SK-N-SH (cell line): Measurements from ENCODE around the gene GMPPA. TPM values are rescaled to one million over a fixed set of nuclear protein-coding genes. Genes with fewer than 3 reads are reported as not detected.

Experiments used
- CTCF ChIA-PET: fragments of 300-600, 350-600 bp; formaldehyde crosslinking; extraction: SDS; loops from one replicate; lab custom pipeline; 2021; lab: Yijun Ruan, JAX
- POLR2A ChIA-PET: fragments of 350-600 bp; sonication (Branson Sonifier 250); formaldehyde crosslinking; extraction: SDS; loops from one replicate; lab custom pipeline; 2020; ENCODE audit warnings: antibody characterized with exemption, inconsistent platforms; lab: Yijun Ruan, JAX
- DNase-seq: peaks from one replicate; pipeline ENCODE4 v3.0.0; 2012
- H2AFZ ChIP-seq: fragments of 200-600 bp; sonication (generic); 2 replicates; pipeline ENCODE4 v1.8.1; 2016; ENCODE audit warnings: antibody characterized with exemption, mild to moderate bottlenecking, low read depth
- H3F3A ChIP-seq: fragments of 200-600 bp; sonication (generic); replicated peaks from 2 replicates; pipeline ENCODE3; 2016; ENCODE audit warnings: antibody characterized with exemption, mild to moderate bottlenecking; ENCODE audit not compliant: insufficient read depth
- H3K27ac ChIP-seq, 2 experiments: fragments of 200-500 bp in 1 of 2; fragments of 200-600 bp in 1 of 2; sonication (Bioruptor generic) in 1 of 2; sonication (generic), shearing (Covaris generic) in 1 of 2; 2 replicates each; pipeline versions ENCODE4 v1.5.1 to v1.6.1; 2014 to 2016; ENCODE audit warnings: low read depth in 2 of 2, inconsistent platforms in 1 of 2, low read length in 1 of 2, mild to moderate bottlenecking in 1 of 2, mixed read lengths in 1 of 2
- H3K27me3 ChIP-seq: fragments of 200-600 bp; sonication (generic), shearing (Covaris generic); 2 replicates; pipeline ENCODE4 v1.6.1; 2016; ENCODE audit warnings: mixed run types; ENCODE audit not compliant: insufficient read depth
- H3K36me3 ChIP-seq, 2 experiments: fragments of 200-500 bp in 1 of 2; fragments of 200-600 bp in 1 of 2; sonication (Bioruptor generic) in 1 of 2; sonication (generic) in 1 of 2; replicated peaks in 1 of 2; 2 replicates each; pipeline versions ENCODE3 to v1.5.1; 2014 to 2016; ENCODE audit warnings: low read length in 1 of 2, mild to moderate bottlenecking in 1 of 2; ENCODE audit not compliant: insufficient read depth in 2 of 2, control insufficient read depth in 1 of 2
- H3K4me1 ChIP-seq, 2 experiments: fragments of 200-500 bp in 1 of 2; fragments of 200-600 bp in 1 of 2; sonication (Bioruptor generic) in 1 of 2; sonication (generic), shearing (Covaris generic) in 1 of 2; 2 replicates each; pipeline versions ENCODE4 v1.5.1 to v1.6.1; 2014 to 2016; ENCODE audit warnings: low read depth in 1 of 2, low read length in 1 of 2, mixed run types in 1 of 2; ENCODE audit not compliant: insufficient read depth in 2 of 2, control insufficient read depth in 1 of 2
- H3K4me2 ChIP-seq: fragments of 200-600 bp; sonication (generic), shearing (Covaris generic); 2 replicates; pipeline ENCODE4 v1.6.1; 2017; ENCODE audit warnings: mixed run types
- H3K4me3 ChIP-seq, 2 experiments: fragments of 200-500 bp in 1 of 2; fragments of 200-600 bp in 1 of 2; sonication (Bioruptor generic) in 1 of 2; sonication (generic), shearing (Covaris generic) in 1 of 2; 2 replicates each; pipeline versions ENCODE4 v1.5.1 to v1.8.1; 2014 to 2016; ENCODE audit warnings: low read depth in 2 of 2, inconsistent platforms in 1 of 2, low read length in 1 of 2, mild to moderate bottlenecking in 1 of 2, mixed read lengths in 1 of 2, moderate library complexity in 1 of 2
- H3K79me2 ChIP-seq: fragments of 200-600 bp; sonication (generic); 2 replicates; pipeline ENCODE4 v1.8.1; 2017; ENCODE audit warnings: mild to moderate bottlenecking; ENCODE audit not compliant: insufficient read depth
- H3K9ac ChIP-seq: fragments of 200-600 bp; sonication (generic); 2 replicates; pipeline ENCODE4 v1.6.1; 2017; ENCODE audit warnings: mixed run types
- H3K9me2 ChIP-seq: fragments of 200-600 bp; sonication (generic); 2 replicates; pipeline ENCODE4 v1.6.1; 2017; ENCODE audit warnings: mixed run types
- H3K9me3 ChIP-seq: fragments of 200-600 bp; sonication (generic); 2 replicates; pipeline ENCODE4 v1.6.1; 2017; ENCODE audit warnings: mixed run types, mild to moderate bottlenecking, moderate library complexity
- H4K20me1 ChIP-seq: fragments of 200-600 bp; sonication (generic); 2 replicates; pipeline ENCODE4 v1.6.1; 2017; ENCODE audit warnings: mild to moderate bottlenecking, mixed run types; ENCODE audit not compliant: insufficient read depth
- CTCF ChIP-seq: fragments of 200-600 bp; sonication (generic); IDR thresholded peaks from 2 replicates; pipeline ENCODE4 v1.6.1; 2017; ENCODE audit warnings: antibody characterized with exemption, mild to moderate bottlenecking, moderate library complexity
- FOSL2 ChIP-seq: IDR thresholded peaks from 2 replicates; pipeline ENCODE4 v1.4.0; 2012; ENCODE audit warnings: low read depth, mild to moderate bottlenecking, moderate library complexity, borderline replicate concordance
- FOXJ3 ChIP-seq: sonication (generic); formaldehyde crosslinking; IDR thresholded peaks from 2 replicates; pipeline ENCODE4 v1.5.1; 2020; ENCODE audit warnings: mild to moderate bottlenecking, missing genetic modification reagents
- NFIC ChIP-seq: IDR thresholded peaks from 2 replicates; pipeline ENCODE4 v1.4.0; 2012; ENCODE audit warnings: borderline replicate concordance
- RAD21 ChIP-seq: IDR thresholded peaks from 2 replicates; pipeline ENCODE4 v1.6.1; 2012; ENCODE audit warnings: mild to moderate bottlenecking, low read length
- SMC3 ChIP-seq: IDR thresholded peaks from 2 replicates; pipeline ENCODE4 v1.6.1; 2012; ENCODE audit warnings: low read depth, low read length, improper control_type of control experiment
- TAF1 ChIP-seq: IDR thresholded peaks from 2 replicates; pipeline ENCODE4 v1.6.1; 2012; ENCODE audit warnings: low read depth, mild to moderate bottlenecking, low read length, moderate library complexity, borderline replicate concordance
- WGBS: methylation state at CpG from one replicate; pipeline ENCODE4 v1.1.6; 2017; ENCODE audit warnings: low lambda C conversion rate; 5-methylcytosine and 5-hydroxymethylcytosine counted together
- polyA plus RNA-seq, 3 experiments: library from polyadenylated mRNA; depleted of rRNA; stranded (reverse); fragments of >200 nt; gene quantifications; 2 replicates each; pipeline ENCODE4 v1.2.3, GENCODE V29; 2012

GMPPA gene
- polyA plus RNA-seq, 1 of the 3 experiments (the other 2 are of a cell fraction), result 61.3 TPM

- TF ChIP-seq CTCF, result no peak
- TF ChIP-seq FOXJ3 (CRISPR knock-in tag), result no peak
- no peak for TF ChIP-seq RAD21
- TF ChIP-seq TAF1, result no peak
- TF ChIP-seq, all 33 proteins: peak for 0
Observed at GRCh38 chr2:219470429-219470828, 28.3 kb upstream of the GMPPA start (continued).

DNA sequence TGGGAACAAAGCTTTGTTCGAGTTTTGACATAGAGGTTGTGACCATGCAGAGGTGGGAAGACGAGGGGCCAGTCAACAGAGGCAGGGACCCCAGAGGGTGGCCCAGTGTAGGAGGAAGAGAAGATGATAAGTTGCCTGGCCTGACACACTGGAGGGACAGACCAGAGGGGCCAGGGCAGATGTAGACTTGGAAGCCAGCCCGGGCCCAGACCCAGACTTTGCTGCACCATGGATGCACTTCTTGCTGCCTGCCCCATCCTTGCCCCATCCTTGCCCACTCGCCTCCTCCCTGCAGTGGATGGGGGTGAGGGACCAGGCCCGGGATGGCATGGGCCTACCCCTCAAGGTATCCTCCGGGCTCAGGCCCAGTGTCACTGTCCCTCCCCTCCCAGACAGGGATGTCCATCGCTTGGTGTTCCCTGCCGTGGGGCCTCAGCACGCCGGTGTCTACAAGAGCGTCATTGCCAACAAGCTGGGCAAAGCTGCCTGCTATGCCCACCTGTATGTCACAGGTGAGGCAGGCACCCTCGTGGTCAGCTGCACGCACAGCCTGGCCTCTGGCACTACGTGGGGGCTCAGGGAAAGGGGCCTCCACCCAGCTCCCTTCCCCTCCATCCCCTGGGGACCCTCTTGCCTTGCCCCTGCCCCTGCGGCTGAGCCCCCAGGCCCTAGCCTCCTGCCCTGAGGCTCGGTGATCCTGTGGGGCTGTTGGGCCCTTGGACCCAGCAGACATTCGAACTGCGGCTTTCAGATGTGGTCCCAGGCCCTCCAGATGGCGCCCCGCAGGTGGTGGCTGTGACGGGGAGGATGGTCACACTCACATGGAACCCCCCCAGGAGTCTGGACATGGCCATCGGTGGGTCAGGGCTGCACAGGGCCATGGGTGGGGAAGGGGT, 27.0 kb upstream of the GMPPA start:
- POLR2A ChIA-PET, result interaction anchor here (1.3 kb wide), 1 partner anchor 18 kb away, joined by 3 read pairs; no protein-coding TSS in a partner anchor
- Histone ChIP-seq H3K36me3 (peaks cover 18 to 46% of the 10 kb centered on the region in 2 experiments), H3K9me3 (no peaks in the 10 kb centered on the region), H3K79me2 (no peaks in the 10 kb centered on the region), H3K9ac (no peak overlapping the region), H3K4me3 (no peak overlapping the region), H3K9me2 (no peaks in the 10 kb centered on the region), H3K4me2 (no peak overlapping the region), H3K27me3 (no peaks in the 10 kb centered on the region), H4K20me1 (no peaks in the 10 kb centered on the region), H3F3A (peaks cover 6% of the 10 kb centered on the region), H3K4me1 (peaks cover 12 to 39% of the 10 kb centered on the region in 2 experiments; a peak in 3 of 4 replicates), H3K27ac (no peak overlapping the region; a peak in 1 of 4 replicates), H2AFZ (no peak overlapping the region)
- no peak for TF ChIP-seq CTCF
- no peak for TF ChIP-seq FOSL2
- TF ChIP-seq SMC3, result no peak
- TF ChIP-seq NFIC, result no peak
- WGBS, result 89% methylated on average over 20 of the region's 22 CpGs
- CTCF ChIA-PET, result interaction anchor here (2.1 to 56.4 kb wide), 4 partner anchors 15 to 68 kb away, joined by 8 to 2824 read pairs (median 116); partner anchors contain the start of genes ASIC4, CHPF, GMPPA and TMEM198
- DNase-seq, result no peak
